Fibroblast of upper back skin (primary cell): ENCODE results near the gene MT1E.

ENCODE experiments used
- DNase-seq: peaks from one replicate; pipeline ENCODE4 v3.0.0-alpha.2; 2013

The MT1E gene

DNA sequence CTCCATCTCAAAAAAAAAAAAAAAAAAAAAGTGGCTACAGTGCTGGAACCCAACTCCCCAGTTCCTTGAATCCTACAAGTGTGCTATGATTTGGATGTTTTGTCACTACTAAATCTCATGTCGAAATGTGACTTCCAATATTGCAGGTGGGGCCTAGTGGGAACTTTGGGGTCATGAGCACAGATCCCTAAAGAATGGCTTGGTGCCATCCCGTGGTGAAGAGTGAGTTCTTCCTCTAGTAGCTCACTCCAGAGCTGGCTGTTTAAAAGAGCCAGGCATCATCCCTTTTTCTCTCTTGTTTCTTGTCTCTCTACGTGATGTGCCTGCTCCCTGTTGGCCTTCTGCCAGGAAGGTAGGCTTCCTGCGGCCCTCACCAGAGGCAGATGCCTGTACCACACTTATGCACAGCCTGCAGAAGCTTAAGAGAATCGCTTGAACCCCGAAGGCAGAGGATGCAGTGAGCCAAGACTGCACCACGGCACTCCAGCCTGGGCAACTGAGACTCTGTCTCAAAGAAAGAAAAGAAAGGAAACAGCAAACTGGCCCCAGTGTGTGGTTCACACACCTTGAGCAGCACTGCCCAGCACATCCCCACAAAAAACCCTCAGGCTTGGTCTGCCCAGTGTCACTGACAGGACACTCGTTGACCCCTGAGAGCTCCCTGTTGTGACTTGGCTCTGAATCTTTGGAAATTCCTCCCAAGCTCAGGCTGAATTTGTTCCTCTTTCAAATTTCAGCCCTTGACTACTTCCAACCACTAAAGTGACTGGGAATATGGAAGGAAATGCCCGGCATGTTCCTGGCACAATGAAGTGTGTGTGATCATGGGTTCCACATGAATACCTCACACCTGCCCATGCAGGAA lies 3.1 kb downstream of the MT1E start:
- DNase-seq: no peak

DNA sequence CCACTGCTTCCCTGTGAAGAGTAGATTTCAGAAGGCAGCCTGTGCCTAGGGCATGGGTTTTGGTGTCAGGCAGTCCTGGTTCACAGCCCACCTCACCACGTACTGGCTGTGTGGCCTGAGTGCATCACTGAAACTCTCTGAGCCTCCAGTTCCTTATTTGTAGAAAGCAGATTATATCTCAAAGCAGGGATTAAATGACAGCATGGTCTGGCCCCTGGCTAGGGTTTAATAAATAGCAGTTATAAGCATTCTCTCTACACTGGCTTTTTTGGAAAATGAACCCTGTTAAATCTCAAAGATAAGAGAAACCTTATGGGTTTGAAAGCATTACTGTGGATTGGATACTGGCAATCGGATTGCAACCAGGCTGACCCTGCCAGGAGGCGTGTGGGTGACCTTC lies 4.0 kb downstream of the MT1E start:
- DNase-seq: no peak

GRCh38 chr16:56630134-56630533 lies 4.6 kb downstream of the MT1E start:
- DNase-seq: no peak

DNA sequence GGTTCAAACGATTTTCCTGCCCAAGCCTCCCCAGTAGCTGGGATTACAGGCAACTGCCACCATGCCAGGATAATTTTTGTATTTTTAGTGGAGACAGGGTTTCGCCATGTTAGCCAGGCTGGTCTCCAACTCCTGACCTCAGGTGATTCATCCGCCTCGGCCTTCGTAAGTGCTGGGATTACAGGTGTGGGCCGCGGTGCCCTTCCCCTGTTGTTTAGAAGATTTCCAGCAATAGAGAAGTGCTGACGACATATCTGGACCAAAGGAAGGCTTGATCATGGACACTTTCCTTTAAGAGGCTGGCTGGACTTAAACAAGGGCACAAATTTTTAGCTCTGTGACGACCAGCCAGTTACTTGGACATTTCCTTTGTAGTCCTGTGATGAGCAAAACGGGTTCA lies 5.6 kb downstream of the MT1E start:
- no peak for DNase-seq

GRCh38 chr16:56631832-56632155 lies 6.2 kb downstream of the MT1E start:
- DNase-seq: no peak

DNA sequence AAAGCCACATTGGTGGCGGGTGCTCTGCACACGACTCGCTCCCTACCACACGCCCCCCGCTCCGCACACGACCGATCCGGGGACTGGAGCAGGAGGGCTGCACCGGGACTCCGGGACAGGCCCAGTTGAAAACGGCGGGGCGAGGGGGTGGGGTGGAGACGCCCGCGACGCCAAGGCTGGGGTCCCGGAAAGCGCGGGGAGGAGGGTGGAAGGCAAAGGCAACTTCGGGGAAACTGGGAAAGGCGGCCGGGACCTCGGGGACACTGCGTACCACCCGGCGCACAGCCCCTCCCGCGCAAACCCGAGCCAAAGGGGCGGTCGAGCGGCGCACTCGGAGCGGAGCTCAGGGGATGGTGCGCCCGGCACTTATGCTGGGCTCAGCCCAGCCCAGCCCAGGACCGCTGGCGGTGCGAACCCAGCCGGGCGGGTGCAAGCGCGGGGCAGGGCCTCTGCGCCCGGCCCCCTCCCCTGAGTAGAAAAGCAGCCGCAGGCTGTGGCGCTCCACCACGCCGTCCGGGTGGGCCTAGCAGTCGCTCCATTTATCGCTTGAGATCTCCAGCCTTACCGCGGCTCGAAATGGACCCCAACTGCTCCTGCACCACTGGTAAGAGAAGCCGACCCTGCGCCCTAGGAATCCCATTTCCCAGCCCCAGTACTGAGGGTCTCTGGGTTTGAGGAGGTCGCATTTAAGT lies 6.7 kb downstream of the MT1E start, which contains the start of gene MT1M:
Gene MT1M (plus strand): TSS at position 504 of the 692 bp plus-strand sequence. CDS start 73 bp downstream, at position 577.
- DNase-seq: no peak

GRCh38 chr16:56632848-56633365 lies 7.3 kb downstream of the MT1E start:
- DNase-seq: no peak

GRCh38 chr16:56633535-56633934 lies 8.0 kb downstream of the MT1E start:
- DNase-seq: no peak

DNA sequence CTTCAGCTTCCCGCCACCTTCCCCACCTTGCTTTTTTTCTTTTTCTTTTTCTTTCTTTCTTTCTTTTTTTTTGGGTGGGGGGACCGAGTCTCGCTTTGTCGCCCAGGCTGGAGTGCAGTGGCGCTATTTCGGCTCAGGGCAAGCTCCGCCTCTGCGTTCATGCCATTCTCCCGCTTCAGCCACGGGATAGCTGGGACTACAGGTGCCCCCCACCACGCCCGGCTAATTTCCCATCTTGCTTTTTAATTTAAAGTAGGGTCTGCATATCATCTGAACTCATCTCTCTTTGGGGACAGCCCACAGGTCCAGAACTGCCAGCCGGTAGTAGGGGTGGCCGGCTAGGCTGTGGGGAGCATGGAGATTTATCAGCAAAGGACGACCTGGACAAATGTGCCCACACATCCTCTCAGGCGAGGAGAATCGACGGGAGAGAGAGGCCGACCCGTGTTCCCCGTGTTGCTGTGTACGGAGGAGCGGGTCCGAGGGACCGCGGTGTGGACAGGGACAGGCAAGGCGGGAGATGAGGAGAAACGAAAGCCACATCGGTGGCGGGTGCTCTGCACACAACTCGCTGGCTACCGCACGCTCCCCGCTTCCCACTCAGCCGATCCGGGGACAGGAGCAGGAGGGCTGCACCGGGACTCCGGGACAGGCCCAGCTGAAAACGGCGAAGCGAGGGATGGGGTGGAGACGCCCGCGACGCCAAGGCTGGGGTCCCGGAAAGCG lies 9.3 kb downstream of the MT1E start:
- no peak for DNase-seq

- no peak for DNase-seq
These were observed 9.9 kb downstream of the MT1E start for GRCh38 chr16:56635441-56635967.

DNA sequence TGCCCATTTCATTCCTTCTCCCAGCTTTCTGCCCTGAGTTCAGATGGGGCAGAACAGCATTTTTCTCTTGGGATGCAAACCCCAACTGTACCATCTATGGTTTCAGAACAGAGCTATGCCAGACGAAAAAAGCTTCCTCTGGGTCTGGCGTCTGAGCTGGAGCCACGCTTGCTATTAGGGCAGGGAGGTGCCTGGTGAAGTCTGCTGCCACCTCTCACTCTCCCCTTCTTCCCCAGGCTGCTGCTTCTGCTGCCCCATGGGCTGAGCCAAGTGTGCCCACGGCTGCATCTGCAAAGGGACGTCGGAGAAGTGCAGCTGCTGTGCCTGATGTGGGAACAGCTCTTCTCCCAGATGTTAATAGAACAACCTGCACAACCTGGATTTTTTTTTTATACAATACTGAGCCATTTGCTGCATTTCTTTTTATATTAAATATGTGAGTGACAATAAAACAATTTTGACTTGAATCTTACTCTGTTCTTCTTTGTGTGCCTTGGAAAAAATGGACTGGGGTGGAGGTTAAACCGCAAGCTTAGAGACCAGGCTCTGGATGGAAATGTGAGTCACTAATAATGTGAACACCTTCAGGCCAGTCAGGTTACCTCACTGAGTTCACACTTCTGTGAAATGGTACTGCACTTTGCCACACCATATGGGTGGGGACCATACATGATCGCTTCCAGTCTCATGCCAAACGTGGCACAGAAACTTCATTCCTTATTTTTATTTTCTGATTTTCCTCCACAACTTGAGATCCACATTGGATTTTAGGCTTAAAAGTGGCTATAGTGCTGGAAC lies 11.2 kb downstream of the MT1E start:
- DNase-seq: no peak

GRCh38 chr16:56637814-56638750 lies 12.5 kb downstream of the MT1E start, which contains the start of gene MT1A:
Gene MT1A (plus strand): TSS chr16:56638666. CDS start chr16:56638739, 73 bp downstream.
- no peak for DNase-seq

DNA sequence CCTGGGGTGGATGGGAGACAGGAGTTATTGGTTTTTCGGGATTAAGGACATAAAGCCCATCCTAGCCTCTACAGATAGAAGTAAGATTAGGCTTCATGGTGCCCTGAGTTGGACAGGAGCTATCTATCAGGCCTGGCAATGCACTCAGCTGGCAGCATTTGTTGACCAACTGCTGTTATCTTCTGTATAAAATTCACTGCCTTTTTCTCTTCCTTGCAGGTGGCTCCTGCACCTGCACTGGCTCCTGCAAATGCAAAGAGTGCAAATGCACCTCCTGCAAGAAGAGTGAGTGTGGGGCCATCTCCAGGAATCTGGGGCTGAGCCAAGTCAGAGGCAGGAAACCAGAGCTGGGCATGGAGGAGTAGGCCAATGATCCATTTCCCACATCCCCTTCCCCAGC lies 13.5 kb downstream of the MT1E start:
- no peak for DNase-seq

DNA sequence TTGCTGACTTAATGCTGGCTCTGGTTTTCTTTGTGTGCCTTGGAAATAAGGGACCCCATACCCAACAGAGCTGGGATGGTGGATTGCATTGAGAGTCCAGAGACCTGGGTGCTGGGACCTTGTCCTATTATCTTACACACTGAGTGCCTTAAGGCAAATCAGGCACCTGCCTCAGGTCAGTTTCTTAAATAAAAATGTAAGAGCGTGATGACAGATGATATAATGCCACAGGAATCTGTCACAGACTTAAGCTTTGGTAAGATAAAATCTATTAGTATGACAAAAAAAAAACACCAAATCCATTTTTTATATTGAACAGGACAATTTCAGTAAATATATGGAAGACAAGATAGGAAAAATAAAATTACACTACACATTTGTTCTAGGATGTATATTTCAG lies 14.5 kb downstream of the MT1E start:
- no peak for DNase-seq

DNA sequence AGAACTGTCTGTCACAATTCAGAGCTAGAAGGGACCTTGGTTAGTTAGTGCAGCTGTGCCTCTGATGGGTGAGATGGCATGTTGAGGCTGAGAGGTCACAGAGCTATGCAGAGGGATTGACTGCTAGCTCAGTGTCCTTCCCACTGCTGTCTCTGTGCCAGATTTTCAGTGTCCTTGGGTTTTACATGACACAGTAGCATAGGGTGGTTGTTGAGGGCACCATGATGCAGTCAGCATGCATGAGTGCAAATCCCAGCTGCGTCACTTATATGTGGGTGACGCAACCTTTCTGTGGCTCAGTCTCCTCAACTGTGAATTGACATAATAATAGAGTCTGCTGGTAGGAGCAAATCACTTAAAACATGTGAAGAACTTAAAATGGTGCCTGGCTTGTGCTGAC lies 15.6 kb downstream of the MT1E start:
- no peak for DNase-seq

- DNase-seq: no peak
These were observed 17.6 kb downstream of the MT1E start for GRCh38 chr16:56643080-56643778.

DNA sequence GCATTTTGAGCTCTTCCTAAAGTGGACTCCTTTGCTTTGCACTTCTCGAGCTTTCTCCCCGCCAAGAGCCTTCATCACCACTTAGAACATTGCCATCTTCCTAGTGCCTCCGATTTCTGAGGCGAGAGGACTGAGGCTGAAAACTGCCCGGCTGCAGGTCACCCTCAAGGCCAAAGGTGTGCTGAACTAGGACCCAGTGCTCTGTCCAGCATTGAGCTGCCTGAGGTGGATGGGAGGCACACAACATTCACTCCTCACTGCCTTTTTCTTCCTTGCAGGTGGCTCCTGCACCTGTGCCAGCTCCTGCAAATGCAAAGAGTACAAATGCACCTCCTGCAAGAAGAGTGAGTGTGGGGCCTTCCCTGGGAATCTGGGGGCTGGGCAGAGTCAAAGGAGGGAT lies 18.3 kb downstream of the MT1E start:
- no peak for DNase-seq

GRCh38 chr16:56645311-56645710 lies 19.7 kb downstream of the MT1E start:
- no peak for DNase-seq

GRCh38 chr16:56645838-56646237 lies 20.3 kb downstream of the MT1E start:
- no peak for DNase-seq

DNA sequence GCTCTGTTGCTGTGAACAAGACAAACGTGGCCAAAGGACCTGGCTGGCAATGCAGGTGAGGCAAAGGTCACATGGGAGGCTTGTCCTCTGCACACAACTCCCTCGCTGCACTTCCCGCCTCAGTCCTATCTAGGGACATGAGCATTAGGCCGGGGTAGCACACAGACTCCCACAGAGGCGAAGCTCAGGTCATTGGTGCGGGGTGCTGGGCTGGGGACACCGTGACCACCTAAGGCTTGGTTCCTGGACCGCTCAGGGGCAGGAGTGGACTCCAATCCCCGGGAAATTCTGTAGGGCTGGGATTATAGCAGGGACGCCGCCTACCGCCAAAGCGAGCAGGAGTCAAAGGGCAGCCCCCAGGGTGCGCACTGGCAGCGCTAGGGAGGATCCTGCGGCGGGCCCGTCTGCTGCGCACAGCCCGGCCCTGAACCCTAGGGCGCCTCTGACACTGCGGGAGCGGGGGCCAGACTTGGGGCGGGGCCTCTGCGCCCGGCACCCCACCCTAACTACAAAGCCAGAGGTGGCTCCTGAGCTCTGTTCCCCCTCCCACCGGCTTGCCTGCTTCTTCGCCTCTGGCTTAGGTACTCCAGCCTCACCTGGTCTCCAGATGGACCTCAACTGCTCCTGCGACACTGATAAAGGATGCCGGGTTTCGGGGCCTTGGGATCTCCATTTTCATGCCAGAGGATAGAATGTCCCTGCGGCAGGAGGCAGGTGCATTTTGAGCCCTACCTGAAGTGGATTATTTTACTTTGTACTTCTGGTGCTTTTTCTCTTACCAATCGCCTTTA lies 22.3 kb downstream of the MT1E start:
- DNase-seq: no peak
